Activated CD4-positive, alpha-beta T cell treated with anti-CD3 and anti-CD28 coated beads, Interleukin-2, Interleukin-4, amounts not matched to agents 100 ng/mL and 50 ng/mL, durations not matched to agents 16 hours and 8 hours (primary cell): Measurements from ENCODE around the gene ATP11C.
"Not testable (repeated sequence)": the region's sequence is repeated elsewhere in the genome, so short reads cannot be mapped to it uniquely, and the experiment has no call there.

Experiments
- DNase-seq: peaks from one replicate; pipeline ENCODE4 v3.0.0-alpha.2; 2020; ENCODE audit warnings: low spot score

The ATP11C gene

DNA sequence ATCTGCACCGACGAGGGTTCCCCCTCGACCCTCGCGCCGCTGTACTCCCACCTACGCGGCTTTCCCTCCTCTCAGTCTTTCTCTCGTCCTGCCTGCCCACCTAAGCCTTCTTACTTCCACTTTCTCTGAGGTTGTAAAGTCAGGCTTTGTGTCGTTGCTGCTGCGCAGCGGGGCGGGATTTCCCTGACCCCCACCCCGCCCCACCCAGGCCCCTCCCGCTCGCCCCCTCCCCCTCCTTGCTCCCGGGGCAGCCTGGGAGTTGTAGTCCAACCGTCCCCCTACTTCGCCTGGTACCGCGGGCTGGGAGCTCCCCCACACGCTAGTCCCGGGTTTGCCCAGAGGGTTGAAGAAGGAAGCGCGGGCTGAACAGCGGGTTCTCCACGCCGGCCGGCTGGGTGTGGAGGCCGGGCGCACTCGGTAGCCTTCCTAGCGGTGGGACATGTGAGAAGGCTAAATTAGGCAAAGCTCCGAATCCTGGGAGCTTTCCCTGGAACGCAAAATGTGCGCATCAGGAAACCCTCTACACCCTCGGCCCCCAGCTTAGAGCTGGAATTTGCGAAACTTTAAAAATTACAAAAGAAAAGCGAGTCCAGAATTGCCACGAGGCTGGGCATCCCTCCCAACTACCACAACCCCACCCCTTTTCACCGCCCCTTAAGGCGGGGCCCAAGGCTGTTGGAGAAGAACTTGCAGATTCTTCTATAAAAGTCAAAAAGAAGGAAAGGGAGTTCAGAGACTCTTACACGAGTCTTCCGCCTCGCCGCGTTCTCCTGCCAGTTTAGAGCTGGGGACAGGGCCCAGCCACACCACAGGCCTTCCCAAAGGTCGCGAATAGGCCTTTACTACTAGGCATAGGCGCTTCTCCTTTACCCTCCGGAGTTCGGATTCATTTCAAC lies at the start of gene ATP11C:
ATP11C (minus strand) TSS at position 153 of the 896 bp plus-strand sequence. CDS start 1,011 bp downstream, outside the sequence.
- peak; percentile 80 for DNase-seq

DNA sequence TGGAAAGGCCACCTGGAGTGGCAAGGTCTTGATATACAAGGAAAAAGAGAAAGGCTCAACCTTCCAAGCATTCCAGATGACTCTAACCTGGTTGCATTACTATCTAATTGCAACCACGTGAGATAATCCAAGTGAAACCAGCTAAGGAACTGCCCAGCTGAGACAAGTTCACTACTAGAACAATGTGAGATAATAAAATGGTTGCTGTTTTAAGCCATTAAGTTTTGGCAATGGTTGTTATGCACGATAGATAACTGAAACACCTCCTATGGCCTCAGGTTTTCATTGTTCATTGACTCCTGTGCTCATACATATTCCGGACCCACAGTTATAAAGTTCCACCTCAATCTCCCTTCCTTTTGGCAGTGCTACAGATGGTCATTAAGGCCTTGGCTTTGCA lies 41.6 kb upstream of the ATP11C start:
- DNase-seq: no peak

DNA sequence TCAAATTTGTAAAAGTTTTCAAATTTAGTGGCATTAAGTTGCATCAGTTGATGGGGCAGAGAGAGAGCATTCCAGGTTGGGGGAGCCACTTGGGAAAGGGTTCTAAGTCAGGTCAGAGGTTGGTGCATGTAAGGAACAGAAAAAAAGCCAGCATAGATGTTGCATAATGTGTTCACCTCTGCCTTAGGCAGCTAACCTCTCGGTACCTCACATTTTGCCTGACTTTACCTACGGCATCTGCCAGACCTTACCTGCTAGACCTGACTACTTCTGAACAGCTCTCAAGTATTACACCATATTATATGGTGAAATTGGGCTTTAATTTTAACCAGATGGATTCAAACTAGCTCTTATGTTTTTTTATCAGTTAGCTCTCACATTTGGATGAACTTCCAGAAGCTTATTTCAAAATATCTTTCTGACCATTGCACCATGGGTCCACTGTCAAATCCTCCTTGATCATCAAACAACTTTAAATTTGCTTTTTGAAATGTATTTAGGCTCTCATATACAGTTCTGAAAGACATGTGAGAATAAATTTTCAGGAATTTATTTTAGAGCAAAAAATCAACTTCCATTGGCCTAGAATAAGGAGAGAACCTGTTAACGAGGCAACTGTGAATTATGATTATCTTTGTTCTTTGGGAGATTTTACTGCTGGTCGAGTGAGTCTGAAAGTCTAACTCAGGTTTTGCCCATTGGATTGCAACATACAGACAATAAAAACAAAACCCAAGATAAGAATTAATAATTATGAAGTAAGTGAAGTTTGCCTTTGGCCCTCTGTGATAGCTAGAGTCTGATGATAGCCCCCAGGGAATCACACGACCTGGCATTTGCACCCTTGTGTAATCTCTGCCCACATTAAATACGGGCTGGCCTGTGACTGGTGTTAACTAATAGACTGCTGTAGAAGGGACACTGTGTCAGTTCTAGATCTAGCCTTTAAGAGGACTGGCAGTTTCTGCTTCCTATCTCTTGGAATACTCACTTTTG lies 40.1 kb upstream of the ATP11C start:
- no peak for DNase-seq

DNA sequence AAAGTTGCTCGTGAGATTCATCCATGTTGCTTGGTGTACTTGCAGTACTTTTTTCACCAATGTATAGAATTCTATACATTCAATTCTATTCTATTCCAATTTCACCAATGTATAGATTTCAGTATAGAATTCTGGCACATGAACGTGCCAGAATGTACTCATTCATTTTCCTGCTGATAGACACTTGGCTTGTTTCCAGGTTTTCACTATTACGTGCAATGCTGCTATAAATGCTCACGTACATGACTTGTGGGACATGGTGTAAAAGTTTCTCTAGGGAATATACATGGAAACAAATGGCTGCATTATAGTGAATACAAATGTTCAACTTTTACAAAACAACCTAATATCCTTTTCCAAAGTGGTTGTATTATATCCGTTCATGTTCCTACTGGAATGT lies 39.3 kb upstream of the ATP11C start:
- DNase-seq: no peak

DNA sequence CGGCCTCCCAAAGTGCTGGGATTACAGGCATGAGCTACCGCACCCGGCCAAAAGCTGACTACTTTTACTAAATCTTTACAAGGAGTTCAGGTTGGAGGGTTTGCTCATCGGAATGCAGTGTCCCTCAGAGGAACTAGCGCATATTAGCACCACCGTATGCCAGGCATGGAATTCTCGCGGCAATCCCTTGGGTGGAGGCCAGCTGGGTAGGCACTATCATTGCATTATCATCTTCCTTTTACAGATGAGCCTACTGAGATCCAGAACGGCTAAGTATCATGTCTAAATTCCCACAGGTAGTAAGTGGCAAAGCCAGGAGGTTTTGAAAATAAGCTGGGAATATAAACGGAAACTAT lies 38.5 kb upstream of the ATP11C start:
- no peak for DNase-seq

DNA sequence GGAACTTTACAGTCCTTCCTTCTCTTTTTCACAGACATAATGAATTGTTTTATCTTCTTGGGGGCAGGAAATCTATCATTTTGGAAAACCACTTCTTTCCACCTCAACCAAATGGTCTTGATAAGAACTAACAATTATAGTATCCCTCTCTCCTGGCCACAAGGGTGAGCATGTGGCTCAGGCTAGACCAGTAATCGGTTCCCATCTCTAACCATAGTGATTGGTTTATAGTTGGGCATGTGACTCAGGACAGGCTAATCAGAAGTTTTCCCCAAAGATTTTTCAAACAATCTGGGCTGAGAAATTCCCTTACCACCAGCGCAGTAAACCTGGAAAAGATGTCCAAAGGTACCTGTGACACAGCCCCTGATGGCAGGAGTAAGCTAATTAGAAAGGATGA lies 36.4 kb upstream of the ATP11C start:
- DNase-seq: no peak

DNA sequence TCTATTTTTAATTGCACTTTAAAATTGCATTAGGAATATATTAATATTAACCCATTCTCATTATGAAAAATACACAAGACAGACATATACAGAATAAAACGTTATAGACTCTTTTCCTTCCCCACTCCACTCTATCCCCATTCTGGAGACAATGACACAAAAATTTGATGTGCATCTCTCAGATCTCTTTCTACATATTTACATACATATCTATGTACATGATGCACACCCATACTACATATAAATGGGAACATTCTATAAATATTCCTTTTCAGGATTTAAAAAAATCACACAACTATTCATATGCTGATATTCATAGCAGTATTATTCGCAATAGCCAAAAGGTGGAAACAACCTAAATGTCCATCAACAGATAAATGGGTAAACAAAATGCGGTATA lies 34.9 kb upstream of the ATP11C start:
- DNase-seq: no peak

DNA sequence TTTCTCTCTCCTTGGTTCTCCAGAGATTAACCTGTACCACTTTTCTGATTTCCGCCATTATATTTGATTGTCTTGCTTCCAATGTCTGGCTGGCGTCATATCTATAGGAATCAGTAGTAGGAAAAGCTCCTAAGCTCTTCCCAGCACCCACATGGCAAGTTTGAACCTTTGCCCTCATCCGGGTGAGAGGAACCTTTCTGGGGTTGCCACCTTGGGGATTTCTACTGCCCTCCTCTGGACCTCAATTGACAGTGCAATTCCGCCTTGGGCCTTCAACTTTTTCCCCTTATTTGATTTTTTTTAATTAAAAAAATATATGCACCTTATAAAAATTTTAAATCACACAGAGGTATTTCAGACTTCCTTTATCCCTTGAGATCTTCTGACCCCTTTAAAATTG lies 34.4 kb upstream of the ATP11C start:
- DNase-seq: no peak

DNA sequence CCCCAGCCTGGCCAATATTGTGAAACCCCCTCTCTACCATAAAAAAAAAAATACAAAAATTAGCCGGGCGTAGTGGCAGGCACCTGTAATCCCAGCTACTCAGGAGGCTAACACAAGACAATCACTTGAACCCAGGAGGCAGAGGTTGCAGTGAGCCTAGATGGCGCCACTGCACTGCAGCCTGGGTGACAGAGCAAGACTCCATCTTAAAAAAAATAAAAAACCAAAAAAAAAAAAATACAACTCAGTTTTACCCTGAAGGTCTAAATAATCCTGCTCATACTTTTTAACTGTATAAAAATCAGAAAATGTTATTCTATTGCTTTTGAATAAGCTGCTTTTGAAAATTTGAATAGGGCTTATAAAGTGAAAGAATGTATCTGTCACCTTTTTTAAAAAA lies 33.3 kb upstream of the ATP11C start:
- DNase-seq: not testable (repeated sequence)

DNA sequence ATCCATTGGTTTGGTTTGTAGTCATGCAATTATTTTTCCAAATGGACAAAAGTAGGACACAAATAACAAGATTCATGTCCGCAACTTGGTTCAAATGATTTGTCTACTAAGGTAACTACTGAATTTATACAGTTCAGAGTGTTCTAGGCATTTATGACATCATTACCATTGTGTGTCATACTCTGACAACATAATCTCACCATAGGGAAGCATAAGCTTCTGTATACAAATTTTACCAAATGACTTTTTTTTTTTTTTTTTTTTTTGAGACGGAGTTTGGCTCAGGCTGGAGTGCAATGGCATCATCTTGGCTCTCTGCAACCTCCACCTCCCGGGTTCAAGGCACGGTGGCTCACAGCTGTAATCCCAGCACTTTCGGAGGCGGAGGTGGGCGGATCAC lies 32.6 kb upstream of the ATP11C start, which contains the start of gene CXorf66:
CXorf66 (minus strand) TSS at position 101 of the 400 bp plus-strand sequence; CDS start at position 76, 25 bp downstream.
- no peak for DNase-seq

DNA sequence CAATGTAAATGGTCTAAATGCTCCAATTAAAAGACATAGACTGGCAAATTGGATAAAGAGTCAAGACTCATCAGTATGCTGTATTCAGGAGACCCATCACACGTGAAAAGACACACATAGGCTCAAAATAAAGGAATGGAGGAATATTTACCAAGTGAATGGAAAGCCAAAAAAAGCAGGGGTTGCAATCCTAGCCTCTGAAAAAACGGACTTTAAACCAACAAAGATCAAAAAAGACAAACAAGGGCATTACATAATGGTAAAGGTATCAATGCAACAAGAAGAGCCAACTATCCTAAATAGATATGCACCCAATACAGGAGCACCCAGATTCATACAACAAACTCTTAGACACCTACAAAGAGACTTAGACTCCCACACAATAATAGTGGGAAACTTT lies 28.2 kb upstream of the ATP11C start:
- DNase-seq: not testable (repeated sequence)

DNA sequence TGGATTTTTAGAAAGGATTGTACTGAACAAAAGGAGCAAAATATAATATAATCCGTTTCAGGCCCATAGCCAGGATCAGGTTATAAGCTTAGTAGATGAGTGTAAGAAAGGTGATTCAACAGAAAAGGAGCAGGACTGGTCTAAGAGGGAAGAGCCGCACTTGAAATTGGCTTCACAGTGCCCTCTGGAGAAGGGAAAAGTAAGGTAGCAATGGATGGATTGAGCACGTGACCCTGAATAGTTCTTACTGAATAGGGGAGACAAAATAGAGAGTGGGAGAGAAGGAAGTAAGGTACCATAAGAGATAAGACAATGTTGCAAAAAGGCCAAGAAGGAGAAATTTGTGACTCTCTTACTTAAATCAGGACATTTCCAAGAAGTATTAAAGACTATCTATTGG lies 16.9 kb upstream of the ATP11C start:
- no peak for DNase-seq

DNA sequence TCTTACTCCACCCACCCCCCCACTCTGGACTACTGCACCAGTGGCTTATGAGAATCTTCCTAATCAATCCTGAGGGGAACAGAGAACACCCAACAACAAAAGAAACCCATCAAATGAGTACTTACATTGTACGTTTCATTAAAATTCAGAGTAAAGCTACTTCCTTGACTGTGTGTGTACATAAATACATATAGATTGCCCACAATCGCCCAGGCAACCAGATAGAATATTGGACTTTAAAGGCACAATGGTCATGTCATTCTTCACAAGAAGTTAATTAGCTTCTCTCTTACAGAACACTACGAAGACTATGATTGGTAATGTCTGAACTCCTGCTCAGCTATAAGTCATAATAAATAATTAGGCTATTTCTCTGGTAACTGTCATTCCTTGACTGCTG lies 12.2 kb upstream of the ATP11C start:
- DNase-seq: no peak

DNA sequence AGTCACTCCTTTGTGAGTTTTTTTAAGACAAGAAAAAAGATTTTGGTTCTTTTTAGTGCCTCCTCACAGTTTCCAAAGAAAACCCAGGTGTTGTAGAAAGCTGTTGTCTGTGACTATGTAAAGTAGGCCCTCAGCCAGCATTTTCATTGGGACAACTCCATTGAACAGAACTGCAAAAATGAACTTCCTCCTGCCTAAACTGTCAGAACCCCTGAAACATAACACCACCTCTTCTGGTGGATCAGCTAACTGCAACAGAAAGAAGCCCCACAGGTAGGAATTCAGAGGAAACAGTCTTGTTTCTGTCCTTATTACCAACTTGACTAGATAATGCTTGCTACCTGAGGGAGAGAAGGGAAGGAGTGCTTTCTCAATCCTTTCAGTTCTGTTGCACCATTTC lies 3.4 kb upstream of the ATP11C start:
- DNase-seq: no peak

DNA sequence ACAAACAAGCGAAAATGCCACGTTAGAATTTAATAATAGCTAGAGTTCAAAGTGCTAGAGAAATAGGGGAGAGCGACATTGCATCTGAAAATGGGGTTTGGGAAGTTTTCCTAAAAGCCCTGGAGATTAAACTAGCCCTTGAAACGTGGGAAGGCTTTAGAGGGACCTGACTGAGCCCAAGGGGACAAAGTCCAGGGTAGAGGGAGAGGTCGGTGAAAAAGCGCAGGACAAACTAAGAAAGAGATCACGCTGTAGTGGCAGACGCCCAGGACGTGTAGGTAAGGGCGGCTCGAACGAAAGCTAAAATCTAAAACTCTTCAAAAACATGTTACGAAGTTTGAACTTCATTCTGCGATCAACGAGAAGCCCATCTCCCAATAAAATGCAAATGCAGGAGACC lies 1.1 kb upstream of the ATP11C start:
- DNase-seq: no peak

DNA sequence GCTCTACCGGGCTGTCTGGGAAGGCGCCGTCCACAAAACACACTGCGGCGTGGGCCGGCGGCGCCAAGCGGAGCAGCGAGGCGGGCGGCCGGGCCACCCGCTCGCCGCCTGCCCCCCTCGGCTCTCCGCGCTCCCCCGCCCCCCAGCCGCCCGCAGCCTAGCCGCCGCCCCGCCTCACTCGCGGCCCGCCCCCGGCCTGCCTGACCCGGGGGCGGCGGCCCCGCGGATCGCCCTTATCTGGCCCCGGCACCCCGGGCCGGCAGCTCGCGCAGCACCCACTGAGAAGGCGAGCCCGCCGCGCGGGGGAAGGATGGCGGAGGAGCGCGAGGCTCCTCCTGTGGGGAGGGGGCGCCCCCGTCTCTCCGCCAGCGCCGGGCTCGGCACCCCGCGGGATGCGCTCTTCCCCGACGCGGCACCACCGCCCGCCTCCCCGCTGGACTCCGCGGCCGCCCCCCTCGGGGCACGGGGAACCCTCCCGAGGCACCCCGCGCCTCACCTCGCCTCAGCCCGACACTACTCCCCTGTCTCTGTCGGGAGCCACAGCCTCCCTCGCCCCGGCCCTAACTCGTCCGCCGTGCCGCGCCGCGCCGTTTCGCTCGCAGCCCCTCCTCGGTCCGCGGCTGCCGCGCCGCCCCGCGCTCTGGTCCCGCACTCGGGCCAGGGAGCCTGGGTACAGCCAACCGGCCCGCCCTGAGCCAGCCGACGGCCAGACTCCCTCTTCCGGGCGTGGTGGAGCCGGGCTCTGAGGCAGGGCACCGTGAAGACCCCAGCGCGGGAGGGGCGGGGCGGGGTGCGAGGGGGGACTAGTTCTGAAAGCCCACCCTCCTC lies 566 bp downstream of the ATP11C start:
- DNase-seq: no peak

DNA sequence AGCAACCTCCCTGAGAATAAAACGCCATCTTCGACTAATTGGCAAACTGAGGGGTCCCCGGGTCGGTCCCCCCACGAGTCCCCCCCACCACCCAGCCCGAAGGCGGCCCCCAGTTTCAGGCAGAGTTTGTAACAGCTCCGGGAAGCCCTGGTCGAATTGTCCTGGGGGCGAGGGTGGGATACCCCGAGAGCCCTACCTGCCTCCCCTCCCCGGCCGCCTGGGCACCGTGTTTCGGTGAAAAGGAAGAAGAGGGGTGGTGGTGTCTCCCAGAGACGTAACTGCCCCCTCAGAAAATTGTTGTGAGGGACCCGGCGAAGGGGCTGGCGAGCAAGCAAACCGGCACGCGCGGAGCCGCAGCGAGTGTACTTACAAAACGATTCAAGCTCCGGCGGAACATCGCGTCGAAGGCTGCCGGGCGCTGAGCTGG lies 1.2 kb downstream of the ATP11C start:
- DNase-seq: no peak

DNA sequence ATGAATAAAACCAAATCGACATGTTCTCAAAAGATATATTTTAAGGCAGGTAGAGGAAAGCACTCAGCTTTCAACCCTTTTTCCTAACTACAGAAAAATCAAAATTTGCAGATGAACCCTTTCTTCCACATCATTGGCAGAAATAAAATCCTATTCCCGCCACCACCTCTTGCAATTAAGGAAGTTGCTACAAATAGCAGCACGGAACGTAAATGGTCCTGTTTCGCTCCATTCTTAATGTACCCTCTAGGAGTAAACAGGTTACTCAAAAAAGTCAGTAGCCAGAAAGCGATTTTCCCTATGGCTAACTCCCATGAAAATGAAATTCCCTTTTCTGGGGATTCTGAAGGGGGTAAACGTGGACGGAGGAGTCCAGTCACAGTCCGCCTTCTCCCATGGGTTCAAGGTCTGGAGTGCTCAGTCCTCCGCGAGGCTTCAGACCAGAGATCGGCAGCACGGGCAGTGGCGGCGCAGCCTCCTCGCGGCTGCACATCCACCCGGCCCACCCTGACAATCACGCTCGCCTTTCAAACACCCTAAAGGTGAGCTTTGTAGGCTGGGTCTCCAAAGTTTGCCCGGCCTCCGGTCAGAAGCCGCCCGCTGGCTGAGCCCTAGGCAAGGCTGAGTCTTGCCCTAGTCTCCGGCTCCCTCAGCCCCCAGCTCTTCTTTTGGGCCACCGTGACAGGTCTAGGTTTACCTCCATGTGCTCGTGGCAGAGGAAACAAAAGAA lies 1.8 kb downstream of the ATP11C start:
- no peak for DNase-seq

DNA sequence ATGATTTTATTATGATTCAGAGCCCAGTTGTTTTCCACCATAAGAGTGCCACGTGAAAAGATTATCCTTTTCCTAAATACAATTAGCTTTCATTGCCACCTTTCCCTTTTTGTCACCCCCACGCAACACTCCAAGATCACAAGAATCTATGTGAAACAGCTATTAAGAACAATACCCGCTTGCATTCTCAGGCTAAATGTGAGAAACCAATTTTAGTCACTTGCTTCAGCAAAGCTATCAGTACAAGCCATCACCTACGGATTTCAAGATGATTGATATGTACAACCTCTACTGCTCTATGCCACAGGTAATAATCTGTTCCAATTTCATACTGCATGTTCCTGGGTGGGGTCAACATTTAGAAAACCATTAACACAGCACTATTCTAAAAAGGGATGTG lies 2.5 kb downstream of the ATP11C start:
- peak; percentile 54 for DNase-seq

DNA sequence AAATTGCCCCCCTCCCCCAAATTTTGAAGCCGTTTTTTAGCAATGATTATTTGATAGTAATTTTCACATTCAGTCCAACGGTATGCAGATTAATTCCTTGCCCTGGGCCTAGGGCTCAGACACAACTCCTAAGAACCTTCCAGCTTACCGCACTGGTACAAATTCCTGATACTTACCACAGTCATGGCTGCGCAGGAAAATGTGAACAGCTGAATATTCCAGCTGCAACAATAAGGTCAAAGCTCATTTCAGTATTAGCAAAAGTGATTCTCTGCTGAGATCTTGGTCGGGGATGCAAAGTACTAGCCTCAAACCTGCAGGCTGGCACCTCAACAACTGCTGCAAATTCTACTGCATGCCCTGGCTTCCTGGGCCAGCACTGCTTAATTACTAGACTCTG lies 3.0 kb downstream of the ATP11C start:
- DNase-seq: no peak

DNA sequence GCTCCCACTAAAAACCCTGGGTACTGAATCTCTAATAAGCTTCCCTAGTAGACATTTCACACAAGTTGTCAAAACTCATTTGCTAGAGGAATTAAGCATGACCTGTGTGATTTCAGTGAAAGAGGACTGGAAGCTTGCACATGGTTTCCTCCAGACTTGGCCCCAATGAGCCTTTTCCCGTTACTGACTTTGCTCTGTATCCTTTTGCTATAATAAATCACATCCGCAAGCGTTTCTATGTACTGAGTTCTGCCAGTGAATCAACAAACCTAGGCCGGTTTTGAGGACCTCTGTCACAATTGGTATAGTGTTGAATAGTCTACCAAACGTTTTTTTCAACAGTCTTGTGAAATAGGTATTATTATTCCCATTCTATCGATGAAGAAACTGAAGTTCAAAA lies 8.2 kb downstream of the ATP11C start:
- no peak for DNase-seq
